ENCODE results near the gene KAZN. TPM values are rescaled to one million over a fixed set of nuclear protein-coding genes. Genes with fewer than 3 reads are reported as not detected.

Gene KAZN
- total RNA-seq, 1 donor from 2014 or later: 33.9 TPM

- no peak for ATAC-seq
These were observed 204.7 kb downstream of the KAZN start for GRCh38 chr1:14803002-14803789.

GRCh38 chr1:14804626-14805025, 206.1 kb downstream of the KAZN start:
- peak; percentile 41 for ATAC-seq

DNA sequence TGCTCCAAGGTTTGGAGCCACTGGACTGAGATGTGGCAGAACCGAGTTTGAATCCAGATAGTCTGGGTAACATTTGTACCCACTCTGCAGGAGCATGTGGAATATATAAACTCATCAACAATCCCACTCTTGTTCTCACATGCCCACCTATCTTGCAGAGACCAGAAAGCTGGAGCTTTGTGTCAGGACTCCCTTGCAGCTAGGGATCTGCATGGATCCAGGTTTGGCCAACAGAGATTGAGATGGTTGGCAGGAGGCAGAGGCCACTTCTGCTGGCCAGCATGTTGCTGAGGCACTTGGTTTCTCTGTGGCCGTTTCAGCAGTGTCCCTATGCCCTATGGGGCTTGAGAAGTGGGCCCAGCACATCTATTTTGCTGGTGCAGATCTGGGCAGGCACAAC, 208.3 kb downstream of the KAZN start:
- ATAC-seq: no peak

DNA sequence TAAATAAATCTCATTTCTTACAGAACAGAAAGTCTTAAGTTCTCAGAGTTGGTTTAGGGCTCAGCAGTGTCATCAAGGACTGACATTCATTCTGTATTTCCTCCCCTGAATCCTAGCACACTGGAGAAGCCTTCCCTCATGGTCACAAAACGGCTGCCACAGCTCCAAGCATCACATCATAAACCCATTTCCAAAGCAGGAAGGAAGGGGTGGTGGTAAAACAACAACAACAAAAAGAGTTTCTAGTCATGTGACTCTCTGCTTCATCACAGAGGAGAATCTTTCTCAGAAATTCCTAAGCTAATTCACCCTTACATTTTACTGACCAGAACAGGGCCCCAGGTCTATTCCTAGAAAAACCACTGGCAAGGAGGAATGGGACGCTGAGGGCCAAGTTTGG, 210.3 kb downstream of the KAZN start:
- ATAC-seq: no peak

GRCh38 chr1:14809191-14809981, 210.9 kb downstream of the KAZN start:
- ATAC-seq: no peak

GRCh38 chr1:14810595-14811361, 212.3 kb downstream of the KAZN start:
- ATAC-seq: no peak

- ATAC-seq: no peak
These were observed 213.1 kb downstream of the KAZN start for GRCh38 chr1:14811573-14811972.

DNA sequence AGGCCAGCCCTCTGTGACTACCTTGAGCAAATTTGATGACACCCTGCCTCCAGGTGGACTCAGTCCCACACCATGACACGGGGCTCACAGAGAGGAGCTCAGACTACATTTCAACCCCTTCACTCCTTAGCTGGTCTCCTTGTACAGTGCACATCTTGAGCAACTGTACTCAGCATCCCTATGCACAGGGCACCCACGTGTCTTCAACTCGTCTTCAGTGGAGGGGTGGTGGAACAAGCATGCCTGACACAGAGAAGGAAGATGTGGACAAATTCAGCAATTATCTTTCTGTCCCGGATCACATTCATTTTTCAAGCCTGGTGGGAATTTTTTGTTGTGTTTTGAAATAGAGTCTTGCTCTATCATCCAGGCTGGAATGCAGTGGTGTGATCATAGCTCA, 213.7 kb downstream of the KAZN start:
- no peak for ATAC-seq

DNA sequence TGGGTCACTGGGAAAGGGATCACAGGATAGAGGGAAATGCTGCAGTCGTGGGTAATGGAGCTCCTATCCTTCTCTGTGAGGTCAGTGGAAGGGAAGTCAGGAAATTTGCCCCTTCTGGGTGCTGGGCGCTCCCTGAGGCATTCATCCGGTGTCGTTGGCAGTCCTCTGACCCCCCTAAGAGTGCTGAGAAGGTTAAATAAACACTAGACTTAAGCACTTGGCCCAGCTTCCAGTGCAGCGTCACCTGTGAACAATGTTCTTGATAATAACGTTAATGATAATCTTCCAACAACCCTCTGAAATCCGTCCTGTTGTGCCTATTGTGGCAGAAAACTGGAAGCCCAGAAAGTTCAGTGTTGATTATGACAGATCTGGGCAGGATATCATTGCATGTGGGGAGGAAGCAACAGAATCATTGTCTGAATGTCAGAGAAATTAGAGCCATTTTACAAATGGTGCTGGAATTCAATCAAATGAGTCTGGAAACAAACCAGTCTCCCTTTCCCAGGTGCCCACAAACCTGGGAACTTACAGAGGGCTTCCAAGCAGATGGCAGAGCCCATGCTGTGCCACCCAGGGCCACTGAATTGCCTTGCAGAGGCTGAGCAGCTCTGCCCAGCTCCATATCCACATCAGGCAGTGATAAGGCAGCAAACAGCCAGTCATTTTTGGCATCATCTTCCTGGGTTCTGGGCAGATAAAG, 216.8 kb downstream of the KAZN start:
- ATAC-seq: no peak

DNA sequence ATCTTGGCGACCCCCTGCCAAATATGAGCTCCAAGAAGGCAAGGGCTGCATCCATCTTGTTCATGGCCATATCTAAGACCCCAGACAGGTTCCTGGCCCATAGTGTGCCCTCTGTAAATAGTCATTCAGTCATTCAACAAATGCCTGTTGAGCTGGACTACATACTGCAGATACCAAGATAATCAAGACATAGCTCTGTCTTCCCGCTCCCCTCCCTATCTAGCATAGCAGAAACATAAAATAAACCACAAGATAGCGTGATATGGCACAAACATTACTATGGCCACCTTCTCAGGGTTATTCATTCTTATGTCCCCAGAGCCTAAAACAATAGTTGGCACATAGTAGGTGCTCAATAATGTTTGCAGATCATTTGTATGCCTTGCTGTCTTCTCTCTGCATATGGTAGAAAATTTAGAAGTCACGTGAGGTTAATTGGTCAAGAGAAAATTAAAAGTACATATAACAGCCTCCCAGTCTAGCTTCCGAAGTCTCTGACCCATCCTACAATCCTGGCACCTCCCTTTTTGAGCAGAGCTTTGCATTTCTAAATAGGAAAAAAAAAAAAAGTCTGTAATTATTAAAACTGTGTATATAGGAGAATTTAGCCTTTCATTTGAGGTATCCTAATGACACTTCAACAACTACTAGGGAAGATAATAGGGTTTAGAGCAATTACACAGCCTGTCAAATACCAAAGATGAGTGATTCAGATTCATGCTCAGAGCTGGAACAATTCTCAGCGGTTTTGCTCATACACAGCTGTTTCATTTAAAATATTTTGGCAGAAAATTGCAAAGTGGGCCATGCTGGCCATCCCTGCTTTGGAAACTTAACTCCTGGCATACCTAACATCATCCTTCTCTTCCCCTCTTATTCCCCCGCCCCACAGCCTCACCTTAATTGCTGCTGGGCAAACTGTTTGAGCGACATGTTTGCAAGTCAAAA, 219.0 kb downstream of the KAZN start:
- no peak for ATAC-seq

DNA sequence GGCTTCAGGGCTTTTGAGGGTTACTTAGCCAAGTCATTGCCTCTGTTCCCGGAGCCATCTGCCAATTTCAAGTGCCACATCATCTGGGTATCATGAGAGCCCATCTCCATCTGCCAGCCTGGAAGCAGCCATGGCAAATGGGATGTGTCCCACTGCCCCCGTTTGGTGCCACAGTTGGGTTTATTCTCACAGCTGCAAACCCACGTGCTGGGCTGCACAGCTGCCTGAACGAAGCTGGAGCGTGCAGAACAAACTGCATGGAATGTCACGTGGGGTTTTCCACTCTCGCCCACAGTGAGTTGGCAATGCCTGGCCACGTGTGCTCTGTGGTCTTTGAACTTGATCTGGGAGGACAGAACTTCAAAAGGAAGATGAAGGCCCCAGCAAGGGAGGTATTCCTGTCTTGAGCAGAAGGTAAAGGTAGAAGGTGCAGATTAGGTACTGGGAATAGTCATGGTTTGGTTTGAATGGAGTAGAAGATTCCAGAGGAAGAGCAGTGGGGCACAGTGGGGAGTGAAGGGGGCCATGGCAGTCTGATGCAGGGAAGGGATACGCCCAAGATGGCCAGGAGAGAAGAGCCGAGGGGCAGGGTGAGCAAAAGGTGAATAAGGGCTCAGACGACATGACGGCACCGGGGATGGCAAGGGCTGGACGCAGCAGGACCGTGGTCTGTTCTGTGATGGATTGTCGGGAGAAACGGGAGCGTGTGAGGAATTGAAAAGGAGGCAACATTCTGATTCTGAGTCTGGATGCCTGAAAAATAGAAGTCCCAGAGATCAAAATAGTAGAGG, 222.0 kb downstream of the KAZN start:
- ATAC-seq: no peak

- peak; percentile 72 for ATAC-seq
These were observed 224.0 kb downstream of the KAZN start for GRCh38 chr1:14822493-14822892.

DNA sequence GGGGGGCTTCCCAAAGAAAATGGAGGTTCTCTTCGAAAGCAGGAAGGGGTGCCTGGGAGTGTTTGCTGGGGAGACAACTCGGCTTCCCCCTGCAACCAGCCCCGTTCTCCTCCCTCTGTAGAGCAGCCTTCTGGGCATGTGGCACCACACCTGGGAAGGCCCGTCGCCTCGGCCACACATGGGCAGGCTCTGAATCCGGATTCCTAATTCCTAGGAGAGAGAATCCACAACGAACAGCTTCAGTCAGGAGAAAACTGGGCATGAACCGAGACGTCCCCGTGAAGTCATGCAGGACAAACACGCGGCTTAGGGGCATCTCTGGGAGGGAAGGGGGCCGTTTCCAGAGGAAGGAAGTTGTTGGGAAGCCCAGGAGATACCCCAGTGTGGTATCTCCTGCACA, 224.5 kb downstream of the KAZN start:
- no peak for ATAC-seq

DNA sequence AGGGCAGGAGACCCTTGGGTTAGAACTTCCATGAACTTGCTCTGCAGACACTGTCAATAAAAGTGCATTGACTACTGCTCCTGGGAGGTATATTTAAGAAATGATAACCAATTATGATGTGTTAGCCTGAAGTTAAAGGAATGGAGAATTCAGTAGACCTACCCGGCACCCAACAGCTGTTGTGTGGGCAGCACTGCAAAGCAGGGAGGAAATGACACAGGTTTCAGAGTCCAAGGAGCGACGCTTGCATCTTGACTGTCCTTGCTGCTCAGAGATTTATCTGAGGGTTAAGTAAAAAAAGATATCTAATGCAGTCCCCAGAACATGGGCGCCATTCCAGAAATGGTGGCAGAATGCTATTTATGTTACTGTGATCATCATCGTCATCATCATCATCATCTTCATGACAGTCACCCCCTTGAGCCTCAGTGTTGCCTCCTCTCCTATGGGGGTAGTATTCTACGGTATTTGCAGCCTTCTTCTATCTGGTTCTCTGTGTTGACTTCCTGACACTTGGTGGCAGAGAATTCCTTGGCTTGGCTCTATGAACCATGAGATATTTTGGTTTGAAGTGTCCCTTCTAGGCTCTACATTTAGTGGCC, 225.9 kb downstream of the KAZN start:
- no peak for ATAC-seq

DNA sequence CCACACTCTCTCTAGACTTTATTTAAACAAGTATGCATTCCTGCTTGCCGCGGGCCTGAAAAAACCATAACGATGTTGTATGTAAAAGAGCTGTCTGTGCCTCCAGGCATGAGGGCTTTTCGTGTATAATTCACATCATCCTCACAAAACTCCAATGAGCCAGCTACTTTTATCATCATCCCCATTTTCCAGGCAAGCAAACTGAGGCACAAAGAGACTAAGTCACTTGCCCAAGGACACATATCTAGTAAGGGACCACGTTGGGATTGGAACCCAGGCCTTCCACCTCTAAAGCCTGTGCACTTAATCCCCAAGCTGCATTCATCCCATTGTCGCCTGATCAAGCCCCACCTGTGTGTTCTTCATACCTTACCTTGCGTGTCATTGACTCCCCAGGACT, 226.9 kb downstream of the KAZN start:
- no peak for ATAC-seq

- ATAC-seq: no peak
These were observed 227.7 kb downstream of the KAZN start for GRCh38 chr1:14826172-14826636.

DNA sequence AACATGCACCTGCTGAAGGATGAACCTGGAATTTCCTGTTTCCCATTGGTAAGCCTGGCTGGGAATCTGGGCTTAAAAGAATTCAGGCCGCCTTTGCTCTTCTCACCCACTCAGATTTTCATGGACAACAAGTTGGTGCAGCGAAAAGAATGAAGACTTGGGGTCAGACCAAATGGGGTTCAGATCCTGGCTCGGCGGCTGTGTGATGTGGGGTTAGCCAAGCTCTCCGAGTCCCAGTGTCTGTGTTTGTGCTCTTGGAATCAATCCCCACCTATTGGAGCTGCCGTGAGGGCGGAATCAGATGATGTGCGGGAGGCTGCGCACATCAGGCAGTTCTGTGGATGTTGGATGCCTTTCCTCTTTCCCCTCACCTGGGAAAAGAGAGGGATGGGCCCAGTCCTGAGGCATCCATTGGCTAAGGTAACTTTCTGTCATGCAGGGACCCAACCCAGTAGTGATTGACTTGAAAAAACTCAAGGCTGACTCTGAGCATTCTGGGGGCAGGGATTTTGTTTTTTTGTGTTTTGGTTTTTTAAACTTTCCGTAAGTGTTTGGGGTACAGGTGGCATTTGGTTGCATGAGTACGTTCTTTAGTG, 228.3 kb downstream of the KAZN start:
- ATAC-seq: no peak

GRCh38 chr1:14827870-14828269, 229.4 kb downstream of the KAZN start:
- no peak for ATAC-seq

DNA sequence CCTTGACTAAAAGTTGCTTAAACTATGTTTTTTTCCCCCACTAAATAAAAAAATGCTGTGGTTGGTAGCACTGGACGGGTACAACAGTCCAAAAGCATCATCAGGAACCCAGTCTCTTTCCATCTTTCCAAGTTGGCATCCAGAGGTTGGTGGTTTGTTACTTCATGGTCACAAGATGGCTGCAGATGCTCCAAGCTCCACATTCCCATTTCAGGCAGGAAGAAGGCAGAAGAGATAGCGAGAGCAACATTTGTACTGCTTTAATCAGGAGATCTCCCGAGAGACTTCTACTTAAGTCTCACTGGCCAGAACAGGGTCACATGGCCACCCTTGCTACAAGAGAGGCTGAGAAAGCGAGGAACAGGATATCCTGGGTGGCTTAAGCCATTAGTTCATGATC, 230.2 kb downstream of the KAZN start:
- ATAC-seq: no peak

DNA sequence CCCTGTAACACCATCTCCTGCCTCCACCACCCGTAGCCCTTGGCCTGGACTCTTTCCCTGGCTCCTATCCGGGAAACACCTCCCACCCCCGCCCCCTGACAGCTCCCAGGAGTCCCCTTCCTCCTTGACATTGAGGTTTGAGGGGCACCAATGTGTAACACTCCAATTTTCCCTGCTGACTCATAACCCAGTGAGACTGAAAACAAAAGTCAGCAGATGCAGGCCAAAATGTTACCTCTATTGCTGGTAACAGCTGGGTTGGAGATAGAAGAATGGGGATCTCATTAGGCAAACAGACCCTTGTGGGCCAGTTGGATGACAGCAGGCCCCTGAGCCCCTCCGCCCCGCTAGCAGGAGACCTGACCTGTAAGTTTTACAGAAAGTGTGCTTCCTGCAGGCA, 237.2 kb downstream of the KAZN start:
- no peak for ATAC-seq
